ENCODE data around the gene KIF20A. TPM values are rescaled to one million over a fixed set of nuclear protein-coding genes. Genes with fewer than 3 reads are reported as not detected.
A peak's percentile ranks its signal among the peaks of the same experiment; 100 is the strongest.
"Not testable (repeated sequence)": the region's sequence is repeated elsewhere in the genome, so short reads cannot be mapped to it uniquely, and the experiment has no call there.

KIF20A gene
- total RNA-seq, 1 experiment from 2014 or later = 105 TPM

DNA sequence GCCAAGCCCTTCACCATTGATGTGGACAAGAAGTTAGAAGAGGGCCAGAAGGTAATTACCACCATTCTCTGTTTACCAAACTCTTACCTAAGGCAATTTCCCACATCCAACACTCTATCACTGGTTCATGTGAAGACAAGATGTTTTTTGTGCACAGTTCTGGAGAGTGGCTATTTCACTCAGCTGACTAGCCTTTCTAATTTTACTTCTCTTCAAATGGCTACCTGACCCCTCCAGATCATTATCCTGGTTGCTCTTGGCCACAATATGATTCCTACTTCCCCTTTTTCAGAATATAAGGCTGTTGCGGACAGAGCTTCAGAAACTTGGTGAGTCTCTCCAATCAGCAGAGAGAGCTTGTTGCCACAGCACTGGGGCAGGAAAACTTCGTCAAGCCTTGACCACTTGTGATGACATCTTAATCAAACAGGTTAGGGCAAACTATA is 7.1 kb downstream of the KIF20A start:
- no peak for DNase-seq (ENCODE audit: low spot score)

DNA sequence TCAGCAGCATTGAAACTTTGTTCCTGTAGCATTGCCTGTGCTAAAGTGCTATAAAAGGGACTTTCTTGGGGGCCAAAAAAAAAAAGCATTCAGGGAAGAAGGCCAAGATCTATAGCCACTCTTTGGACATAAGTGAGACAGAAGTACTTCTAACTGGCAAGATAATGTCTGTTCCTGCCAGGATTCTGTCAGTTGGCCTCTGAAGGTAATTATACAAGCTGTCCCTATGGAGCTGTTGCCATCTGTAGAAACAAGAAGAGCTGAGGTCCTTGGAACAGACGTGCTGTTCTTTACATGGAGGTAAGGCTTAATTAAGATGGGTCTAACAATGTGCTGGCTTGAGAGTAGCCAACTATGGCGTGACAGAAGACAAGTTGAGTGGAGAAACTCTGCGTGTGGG is 9.7 kb downstream of the KIF20A start:
- no peak for DNase-seq (ENCODE audit: low spot score)

DNA sequence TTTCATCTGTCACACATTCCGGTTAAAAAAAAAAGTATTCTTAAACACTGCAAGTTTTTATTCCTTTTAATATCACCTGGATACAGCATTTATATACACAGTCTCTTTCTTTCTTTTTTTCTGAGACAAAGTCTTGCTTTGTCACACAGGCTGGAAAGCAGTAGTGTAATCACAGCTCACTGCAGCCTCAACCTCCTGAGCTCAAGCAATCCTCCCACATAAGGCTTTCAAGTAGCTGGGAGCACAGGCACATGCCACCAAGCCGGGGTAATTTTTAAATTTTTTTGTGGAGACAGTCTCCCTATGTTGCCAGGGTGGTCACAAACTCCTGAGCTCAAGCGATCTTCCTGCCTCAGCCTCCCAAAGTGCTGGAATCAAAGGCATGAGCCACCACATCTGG is 13.9 kb downstream of the KIF20A start:
- no peak for DNase-seq (ENCODE audit: low spot score)

DNA sequence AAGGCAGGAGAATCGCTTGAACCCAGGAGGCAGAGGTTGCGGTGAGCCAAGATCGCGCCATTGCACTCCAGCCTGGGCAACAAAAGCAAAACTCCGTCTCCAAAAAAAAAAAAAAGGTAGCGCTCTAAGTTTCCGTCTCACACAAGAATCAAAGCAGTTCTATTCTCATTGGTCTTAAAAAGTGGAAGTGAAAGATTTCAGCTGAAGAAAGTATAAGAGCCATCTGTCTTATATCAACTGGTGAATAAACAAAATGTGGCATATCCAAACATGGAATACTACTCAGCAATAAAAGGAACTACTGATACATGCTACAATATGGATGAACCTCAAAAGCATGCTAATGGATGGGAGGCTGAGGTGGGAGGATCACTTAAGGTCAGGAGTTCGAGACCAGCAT is 14.9 kb downstream of the KIF20A start:
- DNase-seq (ENCODE audit: low spot score) = not testable (repeated sequence)

DNA sequence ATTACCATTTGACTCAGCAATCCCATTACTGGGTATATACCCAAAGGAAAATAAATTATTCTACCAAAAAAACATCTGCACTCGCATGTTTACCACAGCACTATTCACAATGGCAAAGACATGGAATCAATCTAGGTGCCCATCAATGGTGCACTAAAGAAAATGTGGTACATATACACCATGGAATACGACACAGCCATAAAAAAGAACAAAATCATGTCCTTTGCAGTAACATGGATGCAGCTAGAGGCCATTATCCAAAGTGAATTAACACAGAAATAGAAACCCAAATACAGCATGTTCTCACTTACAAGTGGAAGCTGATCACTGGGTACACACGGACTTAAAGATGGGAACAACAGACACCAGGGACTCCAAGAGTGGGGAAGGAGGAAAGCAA is 32.1 kb downstream of the KIF20A start:
- no peak for DNase-seq (ENCODE audit: low spot score)

DNA sequence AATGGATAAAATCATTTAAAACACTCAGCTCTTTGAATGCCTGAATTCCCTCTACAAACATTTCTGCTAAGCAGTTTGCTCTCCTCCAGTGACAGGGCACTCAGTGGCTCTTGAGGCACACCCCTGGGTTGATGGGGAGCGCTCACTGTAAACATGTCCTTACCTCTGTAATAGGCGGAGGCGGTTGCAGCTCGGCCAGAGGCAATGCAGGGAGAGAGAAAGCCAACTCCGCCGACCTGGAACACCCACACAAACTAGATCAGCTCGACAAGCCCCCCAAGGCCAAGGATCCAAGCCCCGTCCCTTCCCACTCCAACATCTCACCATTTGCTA is 33.9 kb downstream of the KIF20A start:
- DNase-seq (ENCODE audit: low spot score) = peak; percentile 21

DNA sequence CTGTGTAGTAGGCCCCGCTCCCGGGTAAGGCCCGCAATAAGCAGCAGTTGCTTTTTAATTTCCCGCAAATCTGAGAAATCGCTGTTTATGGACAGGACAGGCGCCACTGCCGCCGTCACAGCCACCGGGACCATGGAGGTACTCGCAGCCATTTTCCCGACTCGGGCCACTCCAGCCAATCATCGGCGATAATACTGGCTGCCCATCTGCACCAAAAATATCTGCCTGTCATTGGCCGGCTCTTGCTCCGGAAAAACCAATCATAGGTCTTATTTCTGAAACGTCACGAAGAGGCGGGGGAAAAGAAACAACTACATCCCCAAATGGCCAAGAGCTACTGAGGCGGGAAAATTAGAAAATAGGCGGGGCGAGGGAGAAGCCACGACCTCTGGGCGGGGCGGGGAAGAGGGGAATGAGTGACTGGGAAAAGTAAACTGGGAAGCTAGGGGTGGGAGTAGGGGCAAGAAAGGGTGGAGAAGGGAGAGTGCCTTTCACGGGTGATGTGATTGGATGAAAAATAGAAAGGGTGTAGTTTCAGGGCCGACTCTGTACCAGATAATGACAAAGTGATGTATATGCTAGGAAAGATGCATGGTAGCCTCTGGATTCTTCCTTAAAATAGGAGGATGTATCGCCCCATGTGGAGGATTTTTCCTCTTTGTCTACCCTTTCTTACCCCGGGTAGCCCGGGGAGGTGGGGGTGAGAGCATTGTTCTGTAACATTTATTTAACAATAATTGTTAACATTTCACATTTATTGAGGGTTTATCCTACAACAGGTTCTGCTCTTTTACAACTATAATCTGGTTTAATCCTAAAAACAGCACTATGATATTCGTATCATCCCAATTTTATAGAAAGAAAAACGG is 34.5 kb downstream of the KIF20A start, which contains the start of gene CDC23:
Gene CDC23 (minus strand): TSS at position 163 of the 869 bp plus-strand sequence. CDS start 11 bp downstream, at position 152.
- peak; percentile 98 for DNase-seq (ENCODE audit: low spot score)

DNA sequence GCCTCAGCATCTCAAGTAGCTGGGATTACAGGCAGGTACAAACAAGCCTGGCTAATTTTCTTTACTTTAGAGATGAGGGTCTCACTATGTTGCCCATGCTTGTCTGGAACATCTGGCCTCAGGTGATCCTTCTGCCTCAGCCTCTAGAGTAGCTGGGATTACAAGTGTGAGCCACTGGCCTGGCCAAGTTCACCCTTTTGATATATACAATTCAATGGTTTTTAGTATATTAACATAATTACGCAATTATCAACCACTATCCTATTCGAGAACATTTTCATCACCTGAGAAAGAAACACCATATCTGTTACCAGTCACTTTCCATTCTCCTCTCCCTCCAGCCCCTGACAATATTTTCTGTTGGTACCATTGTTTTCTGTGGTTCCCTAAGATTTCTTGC is 37.9 kb downstream of the KIF20A start:
- DNase-seq (ENCODE audit: low spot score) = no peak

DNA sequence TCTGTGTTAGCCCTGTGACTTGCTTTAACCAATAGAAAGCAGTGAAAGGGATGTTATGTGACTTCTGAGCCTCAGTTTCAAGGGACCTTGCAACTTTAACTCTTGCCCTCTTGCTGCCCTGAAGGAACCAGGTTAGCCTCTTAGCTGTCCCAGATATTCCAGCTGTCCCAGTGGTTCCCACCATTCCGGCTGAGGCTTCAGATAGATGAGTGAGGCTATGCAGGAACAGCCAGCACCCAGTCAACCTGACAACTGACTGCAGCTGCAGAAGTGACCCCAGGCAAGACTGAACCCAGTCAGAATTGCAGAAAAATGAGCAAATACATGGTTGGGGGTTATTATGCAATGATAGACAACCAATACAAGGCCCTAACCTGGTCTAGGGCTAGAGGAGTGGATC is 44.6 kb downstream of the KIF20A start:
- DNase-seq (ENCODE audit: low spot score) = no peak

DNA sequence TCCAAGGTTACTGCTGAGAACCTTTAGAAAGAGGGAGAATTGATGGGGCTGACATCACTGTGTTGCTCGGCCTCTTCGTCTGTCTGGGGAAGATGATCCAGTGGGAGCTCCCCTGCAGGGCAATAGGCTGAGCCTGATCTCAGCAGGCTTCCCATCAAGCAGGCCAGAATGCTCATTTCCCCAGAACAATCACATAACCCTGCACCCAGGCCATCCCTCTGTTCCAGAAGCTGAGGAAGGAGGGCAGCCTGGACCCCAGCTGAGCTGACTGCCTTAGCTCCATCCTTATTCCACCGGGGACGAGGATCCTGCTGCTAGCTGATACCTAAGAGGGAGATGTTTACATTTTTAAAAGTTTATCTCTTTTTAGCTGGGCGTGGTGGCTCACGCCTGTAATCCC is 45.8 kb downstream of the KIF20A start:
- no peak for DNase-seq (ENCODE audit: low spot score)

DNA sequence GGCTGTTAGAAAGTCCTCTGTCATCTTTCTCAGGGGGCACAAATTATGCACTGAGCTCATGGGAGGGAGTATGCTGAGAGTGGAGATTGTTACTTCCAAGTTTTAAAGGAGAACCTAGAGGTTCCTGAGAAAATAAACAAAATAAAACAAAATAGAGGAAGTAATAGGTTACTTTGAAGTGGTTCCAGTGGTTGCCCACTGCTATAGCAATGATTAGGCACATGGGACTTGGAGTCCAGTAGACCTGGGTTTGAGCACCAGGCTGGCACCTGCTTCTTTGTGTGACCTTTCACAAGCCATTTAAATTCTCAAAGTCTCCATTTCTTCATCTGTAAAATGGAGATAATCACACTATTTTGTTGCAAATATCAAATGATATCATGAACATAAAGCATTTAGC is 48.0 kb downstream of the KIF20A start:
- no peak for DNase-seq (ENCODE audit: low spot score)

DNA sequence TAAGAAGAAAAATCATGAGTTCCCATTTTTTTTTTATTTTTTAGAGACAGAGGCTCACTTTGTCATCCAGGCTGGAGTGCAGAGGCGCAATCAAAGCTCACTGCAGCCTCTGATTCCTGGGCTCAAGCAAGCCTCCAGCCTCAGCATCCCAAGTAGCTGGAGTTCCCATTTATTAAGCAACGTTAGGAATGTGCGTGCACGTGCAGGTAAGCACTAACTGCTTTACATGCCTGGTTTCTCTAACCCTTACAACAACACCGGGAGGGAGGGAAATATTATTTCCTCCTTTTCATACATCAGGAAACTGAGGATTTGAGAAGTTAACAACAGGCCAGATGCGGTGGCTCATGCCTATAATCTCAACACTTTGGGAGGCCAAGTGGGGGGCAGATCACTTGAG is 50.5 kb downstream of the KIF20A start:
- DNase-seq (ENCODE audit: low spot score) = no peak

DNA sequence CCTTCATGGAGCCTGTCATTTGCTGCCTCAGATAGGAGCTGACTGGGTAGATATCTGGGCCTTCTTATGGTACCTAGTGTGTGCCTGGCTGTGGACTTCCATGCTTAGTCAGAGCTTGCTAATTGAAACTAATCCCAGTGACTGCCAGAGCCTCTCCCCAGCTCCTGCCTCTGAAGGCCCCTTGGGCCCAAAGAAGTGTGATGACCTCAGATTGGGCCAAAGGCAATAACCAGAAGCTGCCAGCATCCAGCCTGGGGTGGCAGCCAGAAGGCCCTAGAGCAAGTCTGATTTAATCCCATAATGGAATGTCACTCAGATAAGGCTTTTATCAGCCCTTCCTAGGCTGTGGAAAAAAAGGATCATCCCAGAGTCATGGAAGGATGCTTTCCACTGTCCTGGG is 51.3 kb downstream of the KIF20A start:
- peak; percentile 65 for DNase-seq (ENCODE audit: low spot score)

DNA sequence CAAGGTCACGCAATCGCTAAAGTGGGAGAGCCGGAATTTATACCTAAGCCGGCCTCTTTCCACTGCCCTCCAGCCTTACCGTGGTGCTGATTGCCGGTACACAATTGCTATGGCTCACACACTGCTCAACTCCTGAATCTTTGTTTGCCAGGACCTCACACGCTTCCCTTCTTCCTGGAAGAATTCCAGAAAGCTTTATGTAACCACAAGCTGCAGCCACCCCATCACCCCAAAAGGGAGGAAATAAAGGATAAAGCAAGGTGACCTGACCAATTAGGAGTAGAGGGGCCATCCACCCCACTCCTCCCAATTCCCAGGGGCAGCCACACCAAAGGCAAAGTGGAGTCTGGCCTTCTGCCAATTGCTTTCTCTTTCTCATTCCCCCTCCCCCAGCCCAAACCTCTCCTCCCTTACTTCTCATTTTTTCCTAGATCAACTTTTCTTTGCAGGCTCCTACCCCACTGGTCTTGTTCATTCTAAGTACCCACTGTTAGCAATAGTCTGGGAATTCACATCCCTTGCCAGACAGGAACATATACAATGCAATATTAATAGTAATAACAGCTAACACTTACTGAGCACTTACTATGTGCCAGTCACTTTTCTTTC is 52.2 kb downstream of the KIF20A start:
- peak; percentile 37 for DNase-seq (ENCODE audit: low spot score)

DNA sequence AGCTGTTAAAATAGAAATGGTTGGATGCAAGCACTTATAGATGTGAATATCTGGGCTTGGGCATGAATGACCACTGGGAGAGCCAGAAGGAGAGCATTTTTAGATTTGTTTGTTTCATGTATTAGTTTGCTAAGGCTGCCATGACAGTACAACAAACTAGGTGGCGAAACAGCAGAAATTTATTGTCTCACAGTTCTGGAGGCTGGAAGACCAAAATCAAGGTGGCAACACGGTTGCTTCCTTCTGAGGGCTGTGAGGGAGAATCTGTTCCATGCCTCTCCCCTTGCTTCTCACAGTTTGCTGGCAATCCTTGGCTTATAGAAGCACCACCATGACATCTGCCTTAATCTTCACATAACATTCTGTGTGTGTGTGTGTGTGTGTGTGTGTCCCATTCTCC is 54.4 kb downstream of the KIF20A start:
- no peak for DNase-seq (ENCODE audit: low spot score)

DNA sequence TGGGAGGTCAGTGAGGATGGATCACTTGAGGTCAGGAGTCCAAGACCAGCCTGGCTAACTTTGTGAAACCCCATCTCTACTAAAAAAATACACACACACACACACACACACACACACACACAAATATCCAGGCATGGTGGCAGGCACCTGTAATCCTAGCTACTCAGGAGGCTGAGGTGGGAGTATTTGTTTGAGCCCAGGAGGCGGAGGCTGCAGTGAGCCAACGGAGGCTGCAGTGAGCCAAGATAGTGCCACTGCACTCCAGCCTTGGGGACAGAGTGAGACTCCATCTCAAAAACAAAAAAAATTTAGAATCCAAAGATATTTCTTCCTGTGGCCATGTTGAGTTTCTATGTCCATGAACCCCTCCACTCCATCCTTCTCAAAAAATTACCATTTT is 55.7 kb downstream of the KIF20A start:
- no peak for DNase-seq (ENCODE audit: low spot score)

Other genes starting within 250 kb of the KIF20A start
- gene FAM13B, start 146.0 kb upstream of the KIF20A start, total RNA-seq (2014; rRNA removed; shearing (Covaris generic)) = 13.9 and 21.5 TPM in 2 replicates
- gene WNT8A, start 95.1 kb upstream of the KIF20A start, total RNA-seq (2014; rRNA removed; shearing (Covaris generic)) = not detected in 2 replicates
- gene NME5, start 39.7 kb upstream of the KIF20A start, total RNA-seq (2014; rRNA removed; shearing (Covaris generic)) = 1.8 and 2.6 TPM in 2 replicates
- gene BRD8, start 482 bp upstream of the KIF20A start, total RNA-seq (2014; rRNA removed; shearing (Covaris generic)) = 63.6 and 91.5 TPM in 2 replicates
- gene CDC23, start 34.2 kb downstream of the KIF20A start, total RNA-seq (2014; rRNA removed; shearing (Covaris generic)) = 69.5 and 72.6 TPM in 2 replicates
- not detected in 2 replicates for gene GFRA3, start 95.5 kb downstream of the KIF20A start, total RNA-seq (2014; rRNA removed; shearing (Covaris generic))
- gene CDC25C, start 152.7 kb downstream of the KIF20A start, total RNA-seq (2014; rRNA removed; shearing (Covaris generic)) = 24.8 and 25.4 TPM in 2 replicates
- gene FAM53C, start 159.2 kb downstream of the KIF20A start, total RNA-seq (2014; rRNA removed; shearing (Covaris generic)) = 25.4 and 30.7 TPM in 2 replicates
- 45.5 and 50.5 TPM in 2 replicates for gene KDM3B, start 173.6 kb downstream of the KIF20A start, total RNA-seq (2014; rRNA removed; shearing (Covaris generic))

Measured in A172 (cell line).